Germinal center (tissue), 1 donor: Measurements from ENCODE around the gene TEX55.
"Not testable (repeated sequence)": the region's sequence is repeated elsewhere in the genome, so short reads cannot be mapped to it uniquely, and the experiment has no call there.

ENCODE experiments used
- DNase-seq: peaks from one replicate; pipeline ENCODE4 v3.0.0; 2012; ENCODE audit warnings: mixed read lengths, low spot score

Gene TEX55

GRCh38 chr3:119160815-119161214 is 14.8 kb downstream of the TEX55 start:
- no peak for DNase-seq

GRCh38 chr3:119161240-119161639 is 15.3 kb downstream of the TEX55 start:
- no peak for DNase-seq

GRCh38 chr3:119164745-119165144 is 18.8 kb downstream of the TEX55 start:
- not testable (repeated sequence) for DNase-seq

- no peak for DNase-seq
Observed at GRCh38 chr3:119170821-119171220, 24.9 kb downstream of the TEX55 start.

- DNase-seq, result no peak
Observed at GRCh38 chr3:119173325-119173724, 27.4 kb downstream of the TEX55 start, which contains the start of gene UPK1B. Gene UPK1B (plus strand): TSS chr3:119173598. CDS start chr3:119186742, 13,144 bp downstream.

GRCh38 chr3:119175872-119176756 is 30.1 kb downstream of the TEX55 start:
- DNase-seq, result no peak

GRCh38 chr3:119176778-119177177 is 30.8 kb downstream of the TEX55 start:
- DNase-seq, result no peak

- DNase-seq, result no peak
Observed at GRCh38 chr3:119177321-119177720, 31.4 kb downstream of the TEX55 start.

- DNase-seq, result no peak
Observed at GRCh38 chr3:119181765-119182164, 35.8 kb downstream of the TEX55 start.

- no peak for DNase-seq
Observed at GRCh38 chr3:119184111-119184510, 38.1 kb downstream of the TEX55 start.

GRCh38 chr3:119184796-119185570 is 39.0 kb downstream of the TEX55 start:
- no peak for DNase-seq

- DNase-seq, result no peak
Observed at GRCh38 chr3:119187266-119187665, 41.3 kb downstream of the TEX55 start.

GRCh38 chr3:119191800-119192199 is 45.8 kb downstream of the TEX55 start:
- DNase-seq, result no peak

GRCh38 chr3:119194237-119195150 is 48.5 kb downstream of the TEX55 start:
- no peak for DNase-seq

- no peak for DNase-seq
Observed at GRCh38 chr3:119195151-119195476, 49.1 kb downstream of the TEX55 start.

- DNase-seq, result no peak
Observed at GRCh38 chr3:119195911-119196310, 49.9 kb downstream of the TEX55 start.
